Gastroesophageal sphincter (tissue), 4 donors: ENCODE results near the gene OSTC. TPM values are rescaled to one million over a fixed set of nuclear protein-coding genes. Genes with fewer than 3 reads are reported as not detected.

Experiments used
- ATAC-seq: fragments of 150-250 bp; one replicate; pipeline ENCODE4 v1.9.1; 2016; ENCODE audit warnings: mild to moderate bottlenecking, moderate library complexity
- H3K27ac ChIP-seq, 4 donors: fragments of 200-600 bp; sonication (generic) in 3 of 4; 1 replicate in 3 of 4; 2 replicates in 1 of 4; pipeline ENCODE4 v1.5.1; 2016 to 2019
- H3K27me3 ChIP-seq: fragments of 200-600 bp; sonication (generic); one replicate; pipeline ENCODE4 v1.5.1; 2019
- H3K36me3 ChIP-seq, 2 donors: fragments of 200-600 bp; sonication (generic); one replicate each; pipeline ENCODE4 v1.5.1; 2019; ENCODE audit warnings: control low read depth in 1 of 2
- H3K4me1 ChIP-seq, 3 donors: fragments of 200-600 bp; sonication (generic); 1 replicate in 2 of 3; 2 replicates in 1 of 3; pipeline ENCODE4 v1.5.1; 2016 to 2019; ENCODE audit warnings: control low read depth in 2 of 3
- H3K4me3 ChIP-seq, 2 donors: fragments of 200-600 bp; sonication (generic); one replicate each; pipeline ENCODE4 v1.5.1; 2019; ENCODE audit warnings: mild to moderate bottlenecking in 1 of 2, moderate library complexity in 1 of 2
- H3K9me3 ChIP-seq, 3 donors: fragments of 200-600 bp; sonication (generic); one replicate each; pipeline ENCODE4 v1.5.1; 2017 to 2019; ENCODE audit warnings: control low read depth in 2 of 3
- EP300 ChIP-seq: sonication (generic); formaldehyde crosslinking; IDR thresholded peaks from one replicate; pipeline ENCODE4 v1.6.1; 2017; ENCODE audit warnings: antibody characterized with exemption, mild to moderate bottlenecking
- POLR2A ChIP-seq, 2 donors: fragments of 450-650 bp; IDR thresholded peaks; one replicate each; pipeline ENCODE4 v1.6.1; 2017; ENCODE audit warnings: antibody characterized with exemption in 2 of 2, mild to moderate bottlenecking in 2 of 2, moderate library complexity in 1 of 2
- POLR2AphosphoS5 ChIP-seq: sonication (generic); formaldehyde crosslinking; IDR thresholded peaks from one replicate; pipeline ENCODE4 v1.6.1; 2017; ENCODE audit warnings: antibody characterized with exemption
- WGBS, 2 donors: methylation state at CpG; one replicate each; pipeline ENCODE4 v1.1.5; 2018; ENCODE audit warnings: low coverage in 1 of 2; 5-methylcytosine and 5-hydroxymethylcytosine counted together
- total RNA-seq, 4 donors: library from RNA; depleted of rRNA; stranded (reverse); fragments of >200 nt; gene quantifications; one replicate each; pipeline ENCODE4 v1.1.0, GENCODE V29; 2016
- TF ChIP-seq, protein P1 (sequence below), 4 experiments: fragments of 200-600 bp in 2 of 4; fragments of 450-650 bp in 2 of 4; sonication (generic) in 1 of 4; IDR thresholded peaks; one replicate each; pipeline ENCODE4 v1.5.1; 2017 to 2019; ENCODE audit warnings: antibody characterized with exemption in 4 of 4, mild to moderate bottlenecking in 2 of 4, moderate library complexity in 2 of 4

The OSTC gene
- total RNA-seq, 4 donors from 2014 or later = 30.9 to 62.1 (median 46.7) TPM

DNA sequence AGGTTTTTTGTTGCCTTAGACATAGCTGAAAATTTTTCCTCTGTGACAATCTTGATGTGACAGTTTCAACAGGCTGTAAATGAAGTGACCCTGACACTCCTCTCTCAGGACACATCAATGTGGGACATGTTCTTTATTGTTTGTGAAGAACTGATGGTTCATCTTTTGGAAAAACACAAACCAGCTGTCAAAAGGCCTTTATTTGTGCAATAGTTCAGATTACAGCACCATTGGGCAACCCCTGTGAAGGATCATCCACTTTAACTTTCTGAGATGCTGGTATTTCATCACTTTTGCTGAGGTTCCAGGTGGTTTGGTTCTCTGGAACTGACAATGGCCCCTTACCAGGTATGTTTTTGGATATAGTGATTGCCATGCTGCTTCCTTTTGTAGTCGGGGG is 40.3 kb downstream of the OSTC start:
- TF ChIP-seq POLR2A (IDR thresholded peaks at IDR 0.05) (no peak), EP300 (no peak), POLR2AphosphoS5 (no peak)
- TF ChIP-seq, protein P1, sequence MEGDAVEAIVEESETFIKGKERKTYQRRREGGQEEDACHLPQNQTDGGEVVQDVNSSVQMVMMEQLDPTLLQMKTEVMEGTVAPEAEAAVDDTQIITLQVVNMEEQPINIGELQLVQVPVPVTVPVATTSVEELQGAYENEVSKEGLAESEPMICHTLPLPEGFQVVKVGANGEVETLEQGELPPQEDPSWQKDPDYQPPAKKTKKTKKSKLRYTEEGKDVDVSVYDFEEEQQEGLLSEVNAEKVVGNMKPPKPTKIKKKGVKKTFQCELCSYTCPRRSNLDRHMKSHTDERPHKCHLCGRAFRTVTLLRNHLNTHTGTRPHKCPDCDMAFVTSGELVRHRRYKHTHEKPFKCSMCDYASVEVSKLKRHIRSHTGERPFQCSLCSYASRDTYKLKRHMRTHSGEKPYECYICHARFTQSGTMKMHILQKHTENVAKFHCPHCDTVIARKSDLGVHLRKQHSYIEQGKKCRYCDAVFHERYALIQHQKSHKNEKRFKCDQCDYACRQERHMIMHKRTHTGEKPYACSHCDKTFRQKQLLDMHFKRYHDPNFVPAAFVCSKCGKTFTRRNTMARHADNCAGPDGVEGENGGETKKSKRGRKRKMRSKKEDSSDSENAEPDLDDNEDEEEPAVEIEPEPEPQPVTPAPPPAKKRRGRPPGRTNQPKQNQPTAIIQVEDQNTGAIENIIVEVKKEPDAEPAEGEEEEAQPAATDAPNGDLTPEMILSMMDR (IDR thresholded peaks at IDR 0.05) = no peak
- no peak for ATAC-seq
- Histone ChIP-seq H3K27ac (no peak overlapping the region), H3K27me3 (no peaks in the 10 kb centered on the region), H3K4me3 (no peak overlapping the region), H3K4me1 (no peaks in the 10 kb centered on the region), H3K9me3 (no peaks in the 10 kb centered on the region), H3K36me3 (no peaks in the 10 kb centered on the region)
- WGBS, 2 donors = 14 to 50% methylated on average over 1 of the region's 1 CpG

DNA sequence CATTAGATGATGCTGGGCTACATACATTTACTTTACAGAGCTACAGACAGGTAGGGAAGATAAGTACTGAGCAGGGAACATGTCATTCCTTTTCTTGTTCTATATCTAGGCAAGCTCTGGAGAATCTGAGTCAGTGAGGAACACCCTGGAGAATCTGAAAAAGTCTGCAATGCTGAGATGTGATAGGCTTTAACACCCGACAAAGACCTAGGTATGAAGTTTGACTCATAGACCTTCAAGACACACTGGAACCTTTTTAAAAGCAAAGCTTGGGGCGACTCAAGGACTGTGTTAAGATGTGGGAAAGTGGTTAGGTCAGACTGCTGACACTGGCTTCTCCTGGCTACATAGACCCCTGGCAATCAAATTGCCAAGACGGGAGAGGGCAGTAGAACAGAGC is 42.8 kb downstream of the OSTC start:
- 87 to 100% methylated on average over 1 to 3 of the region's 3 CpGs for WGBS, 2 donors
- H3K4me1 ChIP-seq = no peaks in the 10 kb centered on the region
- no peak overlapping the region for H3K4me3 ChIP-seq
- H3K9me3 ChIP-seq = no peaks in the 10 kb centered on the region
- H3K27me3 ChIP-seq = no peaks in the 10 kb centered on the region
- no peaks in the 10 kb centered on the region for H3K36me3 ChIP-seq
- no peak overlapping the region for H3K27ac ChIP-seq
- no peak for ATAC-seq
- TF ChIP-seq POLR2AphosphoS5 (no peak), POLR2A (IDR thresholded peaks at IDR 0.05) (no peak), EP300 (no peak)
- TF ChIP-seq, protein P1 (IDR thresholded peaks at IDR 0.05) = no peak

DNA sequence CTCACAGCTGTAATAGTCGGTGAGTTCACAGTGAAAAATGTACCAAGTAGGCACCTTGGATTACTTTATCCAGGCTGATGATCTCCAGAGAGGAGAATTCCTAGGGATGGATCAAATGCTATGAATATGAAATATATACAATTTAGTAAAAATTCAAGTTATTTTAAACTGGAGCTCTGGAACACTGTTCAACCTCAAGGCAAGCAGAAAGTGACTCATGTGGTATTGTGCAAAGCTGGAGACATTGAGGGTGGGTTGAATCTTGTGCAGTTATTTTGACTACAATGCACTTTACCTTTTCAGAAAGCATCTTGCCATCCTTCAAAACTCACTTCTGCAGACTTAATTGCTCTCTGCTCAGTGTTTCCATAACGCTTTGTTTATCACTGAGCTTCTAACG is 43.4 kb downstream of the OSTC start:
- TF ChIP-seq POLR2A (IDR thresholded peaks at IDR 0.05) = no peak
- TF ChIP-seq POLR2AphosphoS5 = no peak
- no peak for ATAC-seq
- H3K4me3 ChIP-seq = no peak overlapping the region
- WGBS, 2 donors = 66 to 69% methylated on average over 2 to 3 of the region's 3 CpGs
- no peaks in the 10 kb centered on the region for H3K36me3 ChIP-seq
- no peaks in the 10 kb centered on the region for H3K9me3 ChIP-seq
- no peaks in the 10 kb centered on the region for H3K27me3 ChIP-seq
- no peaks in the 10 kb centered on the region for H3K4me1 ChIP-seq
- no peak overlapping the region for H3K27ac ChIP-seq

DNA sequence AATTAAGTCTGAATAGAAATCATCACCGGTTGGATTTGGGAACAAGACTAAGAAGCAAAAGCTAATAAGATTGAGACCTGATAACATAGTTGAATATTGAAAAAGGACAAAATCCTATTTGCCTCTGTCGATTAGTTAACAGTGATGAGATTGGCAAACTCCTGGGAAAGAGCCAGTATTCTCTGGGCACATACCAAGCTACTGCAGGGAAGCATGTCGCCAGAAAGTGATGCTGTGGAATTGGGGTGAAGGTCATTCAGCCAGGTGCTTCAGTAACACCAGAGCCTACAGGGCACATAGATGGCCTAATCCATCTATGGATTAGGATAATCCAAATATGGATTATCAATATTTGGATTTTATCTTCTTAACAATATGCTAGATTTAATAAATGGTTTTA is 44.0 kb downstream of the OSTC start:
- ATAC-seq = no peak
- TF ChIP-seq POLR2AphosphoS5 = no peak
- TF ChIP-seq, protein P1 (IDR thresholded peaks at IDR 0.05) = no peak
- TF ChIP-seq EP300 = no peak
- no peak for TF ChIP-seq POLR2A (IDR thresholded peaks at IDR 0.05)
- Histone ChIP-seq H3K9me3 (no peaks in the 10 kb centered on the region), H3K27ac (no peak overlapping the region), H3K4me1 (no peaks in the 10 kb centered on the region), H3K27me3 (no peaks in the 10 kb centered on the region), H3K4me3 (no peak overlapping the region), H3K36me3 (no peaks in the 10 kb centered on the region)
- WGBS, 2 donors = 66 to 89% methylated on average over 3 of the region's 3 CpGs

DNA sequence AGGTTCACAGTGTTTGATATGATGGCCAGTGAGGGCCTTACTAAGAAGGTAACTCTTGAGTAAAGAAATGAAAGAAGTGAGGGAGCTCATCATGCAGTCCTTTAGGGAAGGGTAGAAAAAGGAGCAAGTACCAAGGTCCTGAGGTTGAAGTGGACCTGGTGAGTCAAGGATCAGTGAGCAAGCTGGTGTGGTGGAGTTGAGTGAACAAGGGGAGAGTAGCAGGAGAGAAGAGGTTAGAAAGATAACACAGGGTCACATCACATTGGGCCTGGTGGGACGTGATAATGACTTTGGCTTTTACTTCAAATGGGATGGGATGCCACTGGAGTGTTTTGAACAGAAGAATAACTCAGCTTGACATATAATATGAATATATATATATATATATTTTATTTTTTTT is 44.7 kb downstream of the OSTC start:
- Histone ChIP-seq H3K4me3 (no peak overlapping the region), H3K27ac (no peak overlapping the region), H3K36me3 (no peaks in the 10 kb centered on the region), H3K9me3 (no peaks in the 10 kb centered on the region), H3K4me1 (no peaks in the 10 kb centered on the region), H3K27me3 (no peaks in the 10 kb centered on the region)
- no peak for ATAC-seq
- TF ChIP-seq, protein P1 (IDR thresholded peaks at IDR 0.05) = no peak
- no peak for TF ChIP-seq EP300
- TF ChIP-seq POLR2AphosphoS5 = no peak
- TF ChIP-seq POLR2A (IDR thresholded peaks at IDR 0.05) = no peak
- WGBS, 2 donors = 100% methylated on average over 1 of the region's 1 CpG
